HG03135 (cell line): ENCODE measurements around the gene POU2AF1.
"Not testable (repeated sequence)": the region's sequence is repeated elsewhere in the genome, so short reads cannot be mapped to it uniquely, and the experiment has no call there.

Experiments
- ATAC-seq: cut with Tn5 transposase; IDR thresholded peaks from one replicate; pipeline ENCODE4 v1.9.1; 2021; ENCODE audit warnings: mild to moderate bottlenecking, moderate library complexity; ENCODE audit not compliant: unreplicated experiment

POU2AF1 gene

GRCh38 chr11:111322534-111322933 is 56.5 kb downstream of the POU2AF1 start:
- ATAC-seq, result no peak

GRCh38 chr11:111320728-111321568 is 58.1 kb downstream of the POU2AF1 start:
- no peak for ATAC-seq

- not testable (repeated sequence) for ATAC-seq
Observed at GRCh38 chr11:111320199-111320598, 58.9 kb downstream of the POU2AF1 start.

GRCh38 chr11:111319296-111319695 is 59.8 kb downstream of the POU2AF1 start:
- no peak for ATAC-seq

- no peak for ATAC-seq
Observed at GRCh38 chr11:111312076-111312475, 67.0 kb downstream of the POU2AF1 start.

- no peak for ATAC-seq
Observed at GRCh38 chr11:111310723-111311122, 68.4 kb downstream of the POU2AF1 start.

GRCh38 chr11:111310088-111310487 is 69.0 kb downstream of the POU2AF1 start:
- no peak for ATAC-seq

- no peak for ATAC-seq
Observed at GRCh38 chr11:111309215-111309915, 69.7 kb downstream of the POU2AF1 start.

GRCh38 chr11:111308140-111308539 is 70.9 kb downstream of the POU2AF1 start:
- no peak for ATAC-seq

- no peak for ATAC-seq
Observed at GRCh38 chr11:111307472-111308108, 71.5 kb downstream of the POU2AF1 start.

- no peak for ATAC-seq
Observed at GRCh38 chr11:111306321-111306720, 72.8 kb downstream of the POU2AF1 start.

GRCh38 chr11:111305876-111306275 is 73.2 kb downstream of the POU2AF1 start:
- ATAC-seq, result no peak

GRCh38 chr11:111305162-111305802 is 73.8 kb downstream of the POU2AF1 start:
- ATAC-seq, result no peak

GRCh38 chr11:111303461-111303860 is 75.6 kb downstream of the POU2AF1 start:
- ATAC-seq, result no peak

- no peak for ATAC-seq
Observed at GRCh38 chr11:111302298-111302697, 76.8 kb downstream of the POU2AF1 start.
